Kidney glomerular epithelial cell (primary cell): ENCODE measurements around the gene MACROD1.

Experiments used
- DNase-seq: peaks from one replicate; lab custom pipeline; 2025; lab: John Stamatoyannopoulos, UW

The MACROD1 gene

GRCh38 chr11:64131683-64132190, 34.2 kb downstream of the MACROD1 start:
- DNase-seq, result no peak

DNA sequence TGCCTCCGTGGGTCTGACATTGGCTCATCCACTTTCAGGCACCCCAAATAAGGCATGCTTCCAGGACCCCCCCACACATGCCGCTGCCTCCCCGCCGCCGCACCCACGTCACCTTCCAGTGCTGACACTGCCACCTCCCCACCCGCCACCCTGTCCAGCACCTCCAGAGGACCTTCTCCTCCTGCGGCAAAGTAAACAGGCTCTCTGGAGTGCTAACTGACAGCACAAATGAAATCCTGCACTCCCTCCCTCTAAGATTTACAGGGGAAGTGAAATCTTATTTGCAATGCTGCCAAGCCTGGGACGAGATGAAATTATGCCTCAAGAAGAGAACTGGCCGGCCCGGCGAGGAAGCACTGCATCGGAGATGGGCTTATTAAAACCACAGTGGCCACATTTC, 35.3 kb downstream of the MACROD1 start:
- DNase-seq, result no peak

DNA sequence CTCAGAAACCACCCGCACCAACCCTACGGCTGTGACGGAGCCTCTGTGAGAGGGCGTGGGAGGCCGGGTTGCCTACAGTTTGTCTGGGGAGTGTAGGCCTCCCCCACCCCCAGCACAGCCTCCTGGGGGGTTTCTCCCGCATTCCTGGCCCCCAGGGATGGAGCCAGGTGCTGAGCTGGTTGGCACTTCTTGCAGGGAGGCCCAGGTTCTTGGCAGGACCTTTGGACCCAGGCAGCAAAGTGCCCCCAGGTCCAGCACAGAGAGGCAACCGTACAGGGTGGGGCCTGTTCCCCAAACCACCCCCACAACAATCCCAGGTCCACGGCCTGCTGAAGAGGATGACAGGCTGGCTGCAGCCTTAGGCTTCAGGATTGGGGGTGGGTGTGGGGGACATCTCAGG, 36.5 kb downstream of the MACROD1 start:
- DNase-seq, result no peak

DNA sequence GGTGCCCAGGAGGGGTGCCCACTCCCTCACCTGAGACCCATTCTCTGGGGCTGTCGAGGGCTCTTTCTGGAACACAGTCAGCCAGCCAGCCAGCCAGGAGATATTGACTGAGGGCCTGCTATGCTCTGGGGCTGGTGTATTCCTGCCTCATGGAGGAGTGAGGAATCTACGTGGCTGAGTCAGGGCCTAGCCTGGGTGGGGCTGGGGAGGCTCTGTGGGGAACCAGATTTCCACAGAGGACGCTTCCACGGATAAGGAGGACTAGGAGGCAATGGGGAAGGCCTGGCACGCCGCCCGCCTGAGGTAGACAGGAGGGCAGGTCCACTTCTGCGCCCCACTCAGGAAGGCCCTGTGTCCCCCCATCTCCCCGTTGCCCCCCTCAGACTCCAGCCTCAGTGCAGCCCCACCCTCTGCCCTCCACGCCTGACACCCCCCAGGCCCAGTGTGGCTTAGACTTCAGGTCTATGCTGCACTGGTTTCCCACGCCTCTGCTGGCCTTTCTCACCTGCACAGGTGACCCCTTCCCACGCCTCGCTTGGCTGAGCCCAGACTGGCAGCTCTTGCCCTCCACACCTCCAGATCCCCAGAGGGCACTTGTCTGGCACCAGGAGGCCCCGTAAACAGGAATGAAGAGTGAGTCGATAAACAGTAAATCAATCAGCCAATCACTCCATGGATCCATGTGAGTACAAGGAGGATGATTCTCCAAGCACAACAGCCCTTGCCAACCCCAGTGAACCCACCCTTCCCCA, 37.5 kb downstream of the MACROD1 start:
- no peak for DNase-seq

DNA sequence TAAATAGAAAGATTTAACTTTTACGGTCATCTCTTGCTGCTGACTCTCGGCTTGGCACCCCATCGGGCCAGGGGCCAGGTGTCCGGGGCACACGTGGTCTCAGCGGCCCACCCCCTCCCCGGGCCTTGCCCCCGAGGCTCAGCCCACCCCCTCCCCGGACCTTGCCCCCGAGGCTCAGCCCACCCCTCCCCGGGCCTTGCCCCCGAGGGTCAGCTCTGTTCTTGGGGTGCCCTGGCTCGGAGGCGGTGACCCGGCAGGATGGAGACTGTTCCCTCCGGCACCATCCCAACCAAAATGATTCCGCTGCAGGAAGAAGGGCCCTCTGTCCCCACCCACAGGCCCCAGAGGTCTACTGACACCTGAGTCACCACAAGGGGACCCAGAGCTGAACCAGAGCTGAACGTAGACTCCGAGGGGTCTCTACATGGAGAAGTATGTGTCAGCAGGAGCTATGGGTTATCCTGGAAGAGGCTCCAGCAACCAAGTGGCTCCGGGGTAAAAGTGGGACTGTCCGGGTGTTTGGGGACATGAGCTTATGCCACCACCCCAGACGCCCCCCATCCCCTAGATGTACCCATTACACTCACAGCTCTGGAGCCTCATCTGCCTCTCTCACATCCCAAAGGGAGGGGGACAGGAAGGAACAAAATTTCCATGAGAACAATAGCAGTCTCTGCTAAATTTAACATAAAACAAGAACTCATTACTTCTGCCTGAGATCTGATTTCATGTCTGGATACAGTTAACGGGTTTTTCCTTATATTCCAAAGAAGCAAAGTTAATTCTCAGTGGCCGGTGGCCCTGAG, 38.4 kb downstream of the MACROD1 start:
- DNase-seq, result no peak

GRCh38 chr11:64126796-64127195, 39.1 kb downstream of the MACROD1 start:
- DNase-seq, result no peak

GRCh38 chr11:64126371-64126770, 39.5 kb downstream of the MACROD1 start:
- DNase-seq, result no peak

- no peak for DNase-seq
These were observed 40.2 kb downstream of the MACROD1 start for GRCh38 chr11:64125676-64126075.

GRCh38 chr11:64124147-64124546, 41.8 kb downstream of the MACROD1 start:
- no peak for DNase-seq

- no peak for DNase-seq
These were observed 42.2 kb downstream of the MACROD1 start for GRCh38 chr11:64123679-64124078.

GRCh38 chr11:64122411-64123410, 43.2 kb downstream of the MACROD1 start:
- no peak for DNase-seq

DNA sequence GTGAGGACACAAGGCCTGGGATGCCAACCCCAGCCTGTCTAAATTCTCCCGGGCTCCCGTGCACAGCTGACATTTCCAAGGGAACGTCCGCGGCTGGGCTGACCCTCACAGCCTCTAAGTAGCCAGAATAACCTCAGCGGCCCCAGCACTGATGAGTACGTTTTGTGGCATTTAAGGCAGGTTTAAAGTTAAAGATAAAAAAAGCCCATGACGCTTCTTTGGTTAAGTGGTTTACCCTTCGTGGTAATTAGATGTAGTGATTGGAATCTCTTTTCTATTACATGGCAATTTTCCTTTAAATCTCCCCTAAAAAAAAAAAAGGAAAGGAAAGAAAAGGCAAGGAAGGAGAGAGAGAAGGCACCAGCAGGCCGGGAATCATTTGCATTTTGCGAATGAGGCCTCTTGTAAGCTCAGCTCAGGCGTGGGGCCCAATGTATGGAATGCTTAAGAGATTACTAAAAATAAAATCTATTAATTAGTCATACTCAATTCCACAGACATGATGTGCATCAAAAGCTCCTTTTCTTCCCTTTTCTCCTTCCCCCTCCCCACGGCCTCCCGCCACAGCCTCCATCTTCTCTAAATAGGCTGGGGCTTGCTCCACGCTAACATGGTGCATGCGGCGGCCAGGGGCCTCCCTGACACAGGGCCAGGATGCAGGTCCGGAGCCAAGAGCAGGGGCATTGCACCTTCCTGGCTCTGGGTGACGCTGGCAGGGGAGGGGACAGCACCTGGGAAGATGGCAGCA, 44.1 kb downstream of the MACROD1 start:
- DNase-seq, result peak; percentile 44

DNA sequence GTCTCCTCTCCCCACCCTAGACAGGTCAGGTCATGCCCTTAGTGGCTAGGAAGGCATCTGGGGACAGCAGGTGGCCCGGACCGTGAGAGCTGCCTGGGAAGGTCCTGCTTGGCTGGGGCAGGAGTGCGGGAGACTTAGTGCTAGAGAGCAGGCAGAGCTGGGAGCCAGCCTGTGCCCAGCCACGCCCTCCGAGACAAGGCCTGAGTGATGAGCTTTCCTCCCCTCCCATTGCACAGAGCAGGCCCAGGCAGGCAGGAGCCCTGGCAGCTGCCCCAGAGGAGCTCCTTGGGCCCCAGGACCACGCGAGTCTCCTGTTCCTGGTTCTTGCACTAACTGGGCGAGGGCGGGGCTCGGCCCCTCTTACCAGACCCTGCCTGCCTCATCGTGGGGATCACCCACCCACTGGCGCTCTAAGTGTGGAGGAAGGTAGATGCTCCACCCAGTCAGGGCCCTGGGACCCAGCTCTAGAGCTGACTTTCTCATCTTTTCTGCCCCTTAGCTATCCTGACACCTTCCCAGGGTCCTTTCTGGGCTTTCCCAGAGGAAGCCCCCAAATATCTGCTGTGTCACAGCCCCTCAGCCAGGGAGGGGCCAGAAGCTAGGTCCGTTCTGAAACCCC, 44.9 kb downstream of the MACROD1 start:
- no peak for DNase-seq

DNA sequence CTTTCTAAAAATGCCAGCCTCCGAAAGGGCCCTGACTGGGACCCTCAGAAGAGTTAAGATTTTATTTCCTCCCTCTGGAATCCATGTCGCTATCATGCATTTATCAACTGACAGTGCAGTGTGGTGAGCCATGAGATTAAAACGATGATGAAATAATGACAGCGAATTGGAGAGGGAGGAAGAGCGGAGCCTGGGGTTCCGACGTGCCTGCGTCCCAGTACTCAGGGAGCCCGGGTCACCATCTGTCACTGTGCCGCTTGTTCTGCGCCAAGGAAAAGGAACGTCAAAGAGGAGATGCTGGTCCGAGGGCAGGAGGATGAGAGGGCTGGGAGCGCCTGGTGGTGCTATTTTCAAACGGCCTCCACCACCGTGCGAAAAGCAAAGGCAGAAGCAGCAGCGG, 46.2 kb downstream of the MACROD1 start:
- DNase-seq, result no peak

DNA sequence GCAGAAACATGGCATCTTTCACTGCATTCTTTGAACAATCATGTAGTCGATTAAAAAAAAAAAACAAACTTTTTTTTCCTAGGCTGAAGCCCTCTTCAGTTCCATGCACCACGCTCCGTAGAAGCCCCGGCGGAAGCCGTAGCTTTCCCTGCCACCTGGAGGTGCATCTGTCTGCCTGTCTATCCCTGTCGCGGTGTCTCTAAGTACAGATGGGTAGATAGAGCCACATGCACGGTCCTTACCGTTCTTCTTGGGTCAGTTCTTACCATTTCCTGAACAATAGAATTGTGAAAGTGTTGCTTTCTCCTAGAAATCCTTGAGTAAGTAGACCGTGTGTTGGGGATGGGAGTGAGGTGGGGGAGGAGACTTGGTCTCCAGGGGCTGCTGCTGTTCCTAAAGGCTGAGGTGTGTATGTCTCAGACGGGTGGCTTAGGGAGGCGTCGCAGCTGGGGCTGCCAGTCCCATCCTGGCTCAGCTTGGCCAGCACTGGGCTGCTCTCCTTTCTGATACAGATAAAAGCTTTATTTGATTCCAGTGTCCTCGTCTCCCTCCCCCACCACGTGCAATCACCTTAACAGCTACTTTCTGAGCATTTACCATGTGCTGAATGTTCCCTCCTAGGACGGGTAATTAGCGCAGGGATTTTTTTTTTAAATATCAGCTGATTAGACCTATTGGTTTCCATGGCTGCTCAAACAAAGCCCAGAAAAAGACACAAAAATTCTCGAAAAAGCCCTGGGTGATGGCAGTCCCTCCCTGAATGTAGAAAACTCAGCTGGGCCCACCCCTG, 46.8 kb downstream of the MACROD1 start:
- no peak for DNase-seq

DNA sequence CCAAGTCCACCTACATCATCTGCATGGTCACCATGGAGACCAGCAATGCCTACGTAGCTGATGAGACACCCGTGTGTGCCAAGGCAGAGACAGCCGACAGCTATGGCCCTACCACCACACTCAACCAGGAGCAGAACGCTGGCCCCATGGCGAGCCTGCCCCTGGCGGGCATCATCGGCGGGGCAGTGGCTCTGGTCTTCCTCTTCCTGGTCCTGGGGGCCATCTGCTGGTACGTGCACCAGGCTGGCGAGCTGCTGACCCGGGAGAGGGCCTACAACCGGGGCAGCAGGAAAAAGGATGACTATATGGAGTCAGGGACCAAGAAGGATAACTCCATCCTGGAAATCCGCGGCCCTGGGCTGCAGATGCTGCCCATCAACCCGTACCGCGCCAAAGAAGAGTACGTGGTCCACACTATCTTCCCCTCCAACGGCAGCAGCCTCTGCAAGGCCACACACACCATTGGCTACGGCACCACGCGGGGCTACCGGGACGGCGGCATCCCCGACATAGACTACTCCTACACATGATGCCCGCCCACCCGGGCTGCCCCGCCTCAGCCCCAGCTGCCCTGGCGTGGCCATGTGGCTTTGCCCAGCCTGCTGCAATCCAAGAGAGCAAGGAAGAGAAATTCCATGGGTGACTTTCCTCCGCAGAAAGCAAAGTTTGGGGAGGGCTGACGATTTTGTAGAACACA, 48.0 kb downstream of the MACROD1 start:
- DNase-seq, result no peak

- no peak for DNase-seq
These were observed 50.1 kb downstream of the MACROD1 start for GRCh38 chr11:64115531-64116522.

DNA sequence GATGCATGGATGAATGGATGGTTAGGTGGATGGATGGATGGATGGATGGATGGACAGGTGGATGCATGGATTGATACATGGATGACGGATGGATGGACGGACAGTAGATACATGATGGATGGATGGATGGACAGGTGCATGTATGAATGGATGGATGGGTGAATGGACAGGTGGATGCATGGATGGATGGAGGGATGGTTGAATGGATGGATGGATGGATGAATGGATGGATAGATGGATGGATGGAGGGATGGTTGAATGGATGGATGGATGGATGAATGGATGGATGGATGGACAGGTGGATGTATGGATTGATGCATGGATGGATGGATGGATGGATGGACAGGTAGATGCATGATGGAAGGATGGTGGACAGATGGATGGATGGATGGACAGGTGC, 51.7 kb downstream of the MACROD1 start:
- DNase-seq, result no peak
